NCI-H2227 (cell line): ENCODE results near the gene PGM3.

ENCODE experiments used
- DNase-seq: peaks from one replicate; lab custom pipeline; 2025; ENCODE audit not compliant: unreplicated experiment; lab: John Stamatoyannopoulos, UW

Gene PGM3

DNA sequence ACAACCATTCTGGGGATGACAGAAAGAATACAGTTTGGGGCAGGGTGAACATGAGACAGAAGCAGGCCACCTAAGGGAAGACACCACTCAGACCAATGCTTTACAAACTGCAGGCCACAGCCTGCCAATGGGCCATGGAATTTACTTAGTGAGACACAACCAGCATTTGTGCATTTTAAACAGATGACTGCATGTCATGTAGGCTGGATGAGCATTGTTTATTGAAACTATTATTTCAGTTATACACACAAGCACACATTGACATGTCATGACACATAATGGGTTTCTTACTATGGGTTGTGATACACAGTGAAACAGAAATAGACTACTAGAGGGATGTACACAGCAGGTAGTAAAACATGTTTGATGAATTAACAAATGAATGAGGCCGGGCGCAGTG, 8.0 kb downstream of the PGM3 start:
- DNase-seq, result no peak

GRCh38 chr6:83183082-83183828, 9.8 kb downstream of the PGM3 start:
- no peak for DNase-seq

- no peak for DNase-seq
Observed at GRCh38 chr6:83182114-83182513, 11.0 kb downstream of the PGM3 start.

GRCh38 chr6:83180426-83180950, 12.6 kb downstream of the PGM3 start:
- no peak for DNase-seq

DNA sequence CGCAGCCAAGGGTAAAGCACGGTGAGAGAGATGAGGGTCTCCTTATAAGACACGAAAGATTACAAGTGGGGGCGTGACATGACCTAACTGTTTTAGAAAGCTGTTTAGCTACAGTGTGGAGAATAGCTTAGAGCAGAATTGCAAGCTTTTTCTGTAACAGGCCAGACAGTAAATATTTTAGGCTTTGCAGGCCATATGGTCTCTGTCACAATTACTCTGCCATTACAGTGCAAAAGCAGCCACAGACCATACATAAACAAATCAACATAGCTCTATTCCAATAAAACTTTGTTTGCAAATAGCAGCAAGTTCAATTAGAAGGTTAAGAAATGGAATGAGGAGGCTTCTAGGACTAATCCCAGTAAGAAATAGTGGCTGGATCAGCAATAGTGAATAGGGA, 16.8 kb downstream of the PGM3 start:
- no peak for DNase-seq

- DNase-seq, result no peak
Observed at GRCh38 chr6:83169511-83169910, 23.6 kb downstream of the PGM3 start.

DNA sequence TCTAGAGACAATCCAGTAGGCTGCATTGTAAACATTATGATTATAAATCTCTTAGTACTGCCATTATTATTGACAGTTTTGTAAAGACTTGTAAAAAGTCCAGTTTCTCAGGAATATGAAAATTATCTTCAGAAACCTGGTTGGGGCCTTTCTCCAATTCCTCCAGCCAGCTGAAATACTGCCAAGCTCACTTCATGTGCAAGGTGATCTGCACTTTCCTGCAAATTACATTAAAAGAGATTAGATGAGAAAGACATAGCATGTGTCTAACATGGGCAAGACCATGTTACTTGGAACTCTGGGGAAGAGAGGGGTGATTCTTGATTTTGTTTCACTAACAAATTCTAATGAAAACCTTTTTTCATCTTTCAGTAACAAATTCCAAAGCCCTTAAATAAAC, 24.0 kb downstream of the PGM3 start:
- no peak for DNase-seq

DNA sequence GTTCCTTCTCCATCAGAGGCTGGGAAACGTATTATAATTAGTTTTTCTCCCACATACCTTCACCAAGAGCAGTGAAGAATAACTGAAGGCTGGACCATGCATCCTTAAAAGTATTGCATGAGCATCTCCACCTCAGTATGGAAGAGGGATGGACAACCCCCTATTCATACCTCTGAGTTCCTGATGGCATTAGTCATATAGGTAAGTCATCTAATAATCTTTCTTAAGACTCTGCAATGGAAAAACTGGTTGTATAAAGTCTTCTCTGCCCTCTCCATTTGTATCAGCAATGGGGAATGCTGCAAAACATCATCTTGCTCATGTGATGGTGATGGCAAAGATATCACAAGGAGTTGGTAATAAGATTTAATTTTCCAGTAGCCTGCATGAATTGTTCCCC, 24.5 kb downstream of the PGM3 start:
- DNase-seq, result no peak

GRCh38 chr6:83167726-83168278, 25.3 kb downstream of the PGM3 start:
- DNase-seq, result no peak

DNA sequence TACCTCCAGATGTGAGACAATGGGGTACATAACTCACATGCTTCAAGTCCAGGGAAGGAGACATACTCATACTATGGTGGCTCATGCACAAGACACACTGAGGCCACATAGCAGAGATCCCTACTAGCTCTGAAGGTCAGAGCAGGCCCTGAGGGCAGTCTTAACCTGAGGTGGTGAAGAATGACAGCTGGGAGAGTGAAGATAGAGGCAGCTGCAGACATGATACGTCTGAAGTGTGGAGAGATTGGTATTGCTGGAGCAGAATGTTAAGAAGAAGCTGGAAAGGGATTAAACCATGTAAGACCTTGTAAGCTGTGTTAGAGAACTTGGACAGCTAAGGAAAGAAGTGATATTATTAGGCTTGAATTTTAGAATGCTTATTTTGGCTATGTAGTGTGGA, 32.9 kb downstream of the PGM3 start:
- no peak for DNase-seq

GRCh38 chr6:83155794-83156193, 37.3 kb downstream of the PGM3 start:
- DNase-seq, result no peak

DNA sequence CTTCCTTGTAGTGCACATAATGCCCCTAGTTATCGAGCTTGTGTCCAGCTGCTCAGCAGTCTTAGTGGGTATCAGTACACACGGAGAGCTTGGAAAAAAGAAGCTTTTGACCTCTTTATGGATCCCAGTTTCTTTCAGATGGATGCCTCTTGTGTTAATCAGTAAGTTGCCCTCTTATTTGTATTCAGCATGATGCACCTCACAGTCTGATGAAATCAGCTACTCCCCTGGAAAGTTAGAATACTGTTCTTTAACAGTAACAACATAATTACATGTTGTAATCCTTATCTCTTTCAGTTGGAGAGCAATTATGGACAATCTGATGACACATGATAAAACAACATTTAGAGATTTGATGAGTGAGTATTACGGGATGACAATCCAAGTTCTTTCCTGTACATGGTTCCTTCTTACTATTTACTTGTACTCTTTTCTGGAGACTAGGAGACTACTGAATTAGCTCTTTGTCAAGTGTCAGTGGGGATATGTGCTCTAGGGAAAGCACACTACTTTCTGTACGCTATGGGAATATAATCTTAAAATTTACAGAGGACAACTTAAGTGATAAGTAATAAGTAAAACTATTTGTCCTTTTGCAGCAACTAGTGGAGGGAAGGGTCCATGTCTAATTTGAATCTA, 39.1 kb downstream of the PGM3 start:
- peak; percentile 38 for DNase-seq

GRCh38 chr6:83152913-83153312, 40.2 kb downstream of the PGM3 start:
- no peak for DNase-seq

DNA sequence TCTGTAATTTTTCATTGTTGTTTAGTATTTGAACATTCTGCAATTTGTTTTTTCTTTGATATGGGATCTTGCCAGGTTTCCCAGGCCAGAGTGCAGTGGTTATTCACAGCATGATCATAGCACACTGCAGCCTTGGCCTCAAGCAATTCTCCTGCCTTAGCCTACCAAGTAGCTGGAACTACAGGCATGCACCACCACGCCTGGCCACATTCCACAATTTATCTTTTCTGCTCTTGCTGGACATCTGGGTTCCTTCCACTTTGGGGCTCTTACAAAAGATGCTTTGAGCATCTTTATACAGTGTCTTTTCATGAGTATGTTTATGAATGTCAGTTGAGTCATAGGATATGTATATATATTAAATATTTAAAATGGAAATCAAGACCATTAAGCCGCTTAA, 42.0 kb downstream of the PGM3 start:
- no peak for DNase-seq

- DNase-seq, result no peak
Observed at GRCh38 chr6:83138758-83139157, 54.3 kb downstream of the PGM3 start.

- DNase-seq, result no peak
Observed at GRCh38 chr6:83138118-83138722, 54.8 kb downstream of the PGM3 start.

DNA sequence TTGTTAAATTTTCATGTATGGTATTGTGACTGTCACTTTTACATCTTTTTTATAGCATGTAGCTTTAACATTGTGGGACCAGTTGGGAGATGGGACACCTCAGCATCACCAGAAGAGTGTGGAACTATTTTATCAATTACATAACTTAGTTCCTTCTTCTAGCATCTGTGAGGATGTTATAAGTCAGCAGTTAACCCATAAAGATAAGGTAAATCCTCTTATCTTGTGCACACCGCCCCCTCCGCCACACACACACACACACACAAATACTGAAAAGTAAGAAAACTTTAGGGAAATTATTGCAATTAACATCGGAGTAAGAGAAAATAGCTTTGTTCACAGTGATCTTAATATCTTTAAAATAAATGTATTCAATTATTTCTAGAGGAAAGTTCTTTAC, 60.9 kb downstream of the PGM3 start:
- no peak for DNase-seq

DNA sequence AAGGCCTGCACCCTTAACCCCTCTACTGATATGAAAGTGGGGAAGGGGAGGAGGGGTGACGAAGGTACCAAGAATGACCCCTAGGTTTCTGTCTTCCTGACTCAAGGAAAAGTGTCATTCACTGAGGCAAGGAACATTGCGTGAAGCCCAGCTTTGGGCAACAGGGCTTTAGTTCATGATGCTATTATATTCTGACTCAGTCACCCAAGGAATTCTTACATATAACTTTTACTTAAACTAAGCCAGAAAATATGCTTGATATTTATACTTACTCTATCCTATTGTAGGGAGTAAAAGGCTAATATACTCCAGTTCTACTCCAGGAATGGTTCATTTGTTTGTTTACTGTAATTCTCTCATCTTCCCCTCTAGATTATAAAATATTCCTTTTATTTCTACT, 65.1 kb downstream of the PGM3 start:
- DNase-seq, result no peak

- no peak for DNase-seq
Observed at GRCh38 chr6:83127258-83127657, 65.8 kb downstream of the PGM3 start.

DNA sequence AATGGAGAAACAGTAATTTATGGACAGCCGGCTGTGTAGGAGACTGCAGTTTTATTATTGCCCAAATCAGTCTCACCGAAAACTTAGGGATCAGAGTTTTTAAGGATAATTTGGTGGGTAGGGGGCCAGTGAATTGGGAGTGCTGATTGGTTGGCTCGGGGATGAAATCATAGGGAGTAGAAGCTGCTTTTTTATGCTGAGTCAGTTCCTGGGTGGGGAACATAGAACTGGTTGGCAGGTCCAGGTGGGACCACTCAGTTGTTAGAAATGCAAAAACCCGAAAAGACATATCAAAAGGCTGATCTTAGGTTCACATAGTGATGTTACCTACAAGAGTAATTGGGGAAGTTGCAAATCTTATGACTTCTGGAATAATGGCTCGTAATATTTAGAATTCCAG, 66.3 kb downstream of the PGM3 start:
- DNase-seq, result no peak

GRCh38 chr6:83126223-83126622, 66.8 kb downstream of the PGM3 start:
- no peak for DNase-seq

DNA sequence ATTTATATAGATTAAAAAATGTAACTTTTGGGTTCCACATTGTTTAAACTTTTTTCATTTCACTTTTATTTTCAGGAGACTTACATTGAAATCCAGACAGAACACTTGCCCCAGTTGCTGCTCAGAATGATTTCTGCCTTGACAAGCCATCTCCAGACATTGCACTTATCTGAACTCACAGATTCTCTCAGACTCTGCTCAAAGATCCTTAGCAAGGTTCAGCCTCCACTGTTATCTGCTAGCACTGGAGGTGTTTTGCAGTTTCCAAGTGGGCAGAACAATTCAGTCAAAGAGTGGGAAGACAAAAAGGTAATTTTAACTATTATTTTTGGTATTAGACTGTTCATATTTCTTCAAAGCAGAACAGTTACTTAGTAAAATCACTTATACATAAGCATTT, 67.6 kb downstream of the PGM3 start:
- DNase-seq, result no peak
